Gastrocnemius medialis (tissue), 4 donors: ENCODE data around the gene RARG. TPM values are rescaled to one million over a fixed set of nuclear protein-coding genes. Genes with fewer than 3 reads are reported as not detected.

Experiments used
- ATAC-seq, 2 donors: fragments of 150-250 bp; one replicate each; pipeline ENCODE4 v1.9.1; 2016
- DNase-seq, 2 donors: peaks; one replicate each; pipeline ENCODE4 v3.0.0-alpha.2; 2019
- H3K27ac ChIP-seq, 4 donors: fragments of 200-600 bp; sonication (generic); 1 replicate in 1 of 4; 2 replicates in 3 of 4; pipeline ENCODE4 v1.5.1; 2016 to 2018; ENCODE audit warnings: mild to moderate bottlenecking in 2 of 4, moderate library complexity in 1 of 4
- H3K27me3 ChIP-seq, 3 donors: fragments of 200-600 bp; sonication (generic) in 2 of 3; 1 replicate in 1 of 3; 2 replicates in 2 of 3; pipeline versions ENCODE4 v1.5.1 to v1.6.0; 2016 to 2019; ENCODE audit warnings: mild to moderate bottlenecking in 1 of 3, moderate library complexity in 1 of 3
- H3K36me3 ChIP-seq, 2 donors: fragments of 200-600 bp; sonication (generic) in 1 of 2; one replicate each; pipeline ENCODE4 v1.5.1; 2017 to 2018
- H3K4me1 ChIP-seq, 2 donors: fragments of 200-600 bp; sonication (generic) in 1 of 2; one replicate each; pipeline ENCODE4 v1.5.1; 2016 to 2017; ENCODE audit warnings: mild to moderate bottlenecking in 2 of 2
- H3K4me3 ChIP-seq, 4 donors: fragments of 200-600 bp; sonication (generic) in 3 of 4; 1 replicate in 1 of 4; 2 replicates in 3 of 4; pipeline ENCODE4 v1.5.1; 2016 to 2019; ENCODE audit warnings: mild to moderate bottlenecking in 2 of 4
- H3K9me3 ChIP-seq, 3 donors: fragments of 200-600 bp; sonication (generic) in 2 of 3; 1 replicate in 1 of 3; 2 replicates in 2 of 3; pipeline ENCODE4 v1.5.1; 2016 to 2019
- CTCF ChIP-seq, 5 experiments: fragments of 450-650 bp in 3 of 5; fragments of 200-600 bp in 2 of 5; sonication (generic) in 2 of 5; IDR thresholded peaks in 4 of 5; conservative IDR thresholded peaks in 1 of 5; 1 replicate in 4 of 5; 2 replicates in 1 of 5; pipeline ENCODE4 v1.5.1; 2016 to 2019; ENCODE audit warnings: antibody characterized with exemption in 5 of 5, mild to moderate bottlenecking in 3 of 5, moderate library complexity in 3 of 5
- POLR2A ChIP-seq, 2 donors: fragments of 450-650 bp; IDR thresholded peaks; one replicate each; pipeline ENCODE4 v1.6.1; 2017; ENCODE audit warnings: antibody characterized with exemption in 2 of 2, mild to moderate bottlenecking in 2 of 2, moderate library complexity in 2 of 2
- in situ Hi-C, 4 donors: fragments of 200-750 bp; cut with MboI; loops; one replicate each; pipeline versions ENCODE4 v1.15.0 to v1.8.0; 2017; ENCODE audit warnings: low sequenced_read_pairs in 4 of 4
- intact Hi-C: fragments of 100-400 bp; cut with DNase I; formaldehyde crosslinking; loops from one replicate; pipeline ENCODE4 v1.15.1; 2023; ENCODE audit warnings: low total_unique reads
- total RNA-seq, 4 donors: library from RNA; depleted of rRNA; stranded (reverse); fragments of >200 nt; gene quantifications; one replicate each; pipeline versions ENCODE4 v1.1.0 to v1.2.3, GENCODE V29; 2016

RARG gene
- total RNA-seq, 4 donors from 2014 or later: 4.2 to 5.8 (median 4.9) TPM

- peaks cover 38 to 60% of the 10 kb centered on the region in 2 donors for H3K4me1 ChIP-seq
- no peak for TF ChIP-seq POLR2A (IDR thresholded peaks at IDR 0.05)
- no peak for TF ChIP-seq CTCF (IDR thresholded peaks at IDR 0.05 in 4 of 5, conservative IDR thresholded peaks at IDR 0.05 in 1 of 5)
- ATAC-seq: peak; percentile 81 to 83
- intact Hi-C loops: loop anchor here (1.0 kb wide), 2 partner anchors 31 to 40 kb away; partner anchors contain the start of genes CSAD and ZNF740
- H3K27ac ChIP-seq: peak overlapping the region; percentile 98 to 100 (median 98)
- no peaks in the 10 kb centered on the region for H3K9me3 ChIP-seq
- peak overlapping the region; percentile 74 to 83 (median 75) for H3K4me3 ChIP-seq
- in situ Hi-C loops: no loop called here
- H3K36me3 ChIP-seq: no peaks in the 10 kb centered on the region
- no peaks in the 10 kb centered on the region for H3K27me3 ChIP-seq
- peak; percentile 80 to 81 for DNase-seq
Observed at GRCh38 chr12:53220694-53221202, 11.3 kb downstream of the RARG start.

DNA sequence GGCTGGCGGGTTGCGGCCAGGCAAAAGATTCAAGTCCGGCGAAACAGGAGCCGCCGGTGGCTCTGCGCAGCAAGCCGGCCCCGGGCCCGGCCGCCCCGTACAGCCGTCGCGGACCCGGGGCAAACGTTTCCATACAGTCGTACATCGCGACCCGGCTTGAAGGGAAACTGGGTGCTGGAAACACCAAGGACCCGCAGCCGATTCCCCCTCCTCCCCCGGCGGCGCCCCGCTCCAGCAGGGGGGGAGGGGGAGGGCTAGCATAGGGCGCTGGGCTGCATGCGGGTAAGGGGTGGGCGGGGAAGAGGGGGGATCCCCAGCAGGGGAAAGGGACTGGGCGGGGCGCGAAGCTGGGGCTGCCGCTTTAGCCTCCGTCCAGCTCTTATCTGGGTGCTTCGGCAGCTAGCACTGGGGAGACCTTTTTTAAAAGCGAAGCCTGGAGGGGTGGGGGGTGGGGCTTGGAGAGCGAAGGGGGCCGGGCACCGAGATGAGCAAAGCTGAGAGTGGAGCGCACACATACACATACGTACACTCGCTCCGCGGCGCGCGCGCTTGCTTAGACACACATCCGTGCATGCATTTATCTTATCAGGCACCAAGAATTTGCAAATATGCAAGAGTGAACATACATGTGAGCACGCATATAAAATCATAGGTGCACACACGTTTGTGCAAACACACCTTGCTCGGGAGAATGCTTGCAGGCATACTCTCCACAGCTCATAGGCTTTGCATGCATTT is 11.9 kb downstream of the RARG start:
- H3K4me3 ChIP-seq: peak overlapping the region; percentile 74 to 83 (median 75)
- H3K36me3 ChIP-seq: no peaks in the 10 kb centered on the region
- H3K27me3 ChIP-seq: no peaks in the 10 kb centered on the region
- ATAC-seq (no peak), DNase-seq (no peak)
- peaks cover 44 to 60% of the 10 kb centered on the region in 2 donors for H3K4me1 ChIP-seq
- peak overlapping the region; percentile 98 to 100 (median 98) for H3K27ac ChIP-seq
- intact Hi-C loops: loop anchor here (5.0 kb wide), 1 partner anchor 282 kb away; the partner anchor contains the start of gene TARBP2
- no peaks in the 10 kb centered on the region for H3K9me3 ChIP-seq
- in situ Hi-C loops: loop anchor here in 2 of 4 donors (10.0 kb wide), 2 partner anchors 65 to 125 kb away; no protein-coding TSS in a partner anchor
- TF ChIP-seq POLR2A (IDR thresholded peaks at IDR 0.05) (no peak), CTCF (IDR thresholded peaks at IDR 0.05 in 4 of 5, conservative IDR thresholded peaks at IDR 0.05 in 1 of 5) (no peak)

DNA sequence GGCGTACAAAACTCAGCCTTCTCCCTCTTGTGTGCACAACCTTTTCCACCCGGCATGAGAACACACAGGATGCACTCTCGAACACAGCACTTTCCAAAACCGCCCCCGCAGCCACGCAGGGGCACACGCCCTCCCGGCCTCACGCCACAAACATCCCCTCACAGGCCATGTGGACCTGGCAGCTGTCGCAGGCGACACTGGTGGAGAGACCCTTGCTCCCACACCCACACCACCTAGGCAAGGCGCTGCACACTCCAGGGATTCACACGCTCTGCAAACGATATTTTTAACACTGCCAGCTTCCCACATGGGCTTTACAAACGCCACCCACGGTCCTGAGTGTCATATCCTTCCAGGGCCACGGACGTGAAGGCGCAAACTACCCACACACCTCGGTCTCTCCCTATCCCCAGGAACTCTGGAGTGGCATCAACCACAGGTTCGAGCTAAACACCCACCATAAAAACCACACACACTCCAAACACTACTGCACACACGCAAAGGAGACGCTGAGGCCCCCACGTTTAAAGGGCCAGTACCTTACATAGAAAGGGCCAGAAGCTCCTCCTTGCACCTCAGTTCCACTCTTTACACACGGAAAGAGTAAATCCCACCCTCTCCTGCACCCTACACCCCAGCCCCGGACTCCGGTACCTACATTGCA is 12.6 kb downstream of the RARG start:
- H3K9me3 ChIP-seq: no peaks in the 10 kb centered on the region
- intact Hi-C loops: loop anchor here (5.0 kb wide), 1 partner anchor 283 kb away; the partner anchor contains the start of gene TARBP2
- ATAC-seq (no peak), DNase-seq (no peak)
- H3K27me3 ChIP-seq: no peaks in the 10 kb centered on the region
- TF ChIP-seq POLR2A (IDR thresholded peaks at IDR 0.05) (no peak), CTCF (IDR thresholded peaks at IDR 0.05 in 4 of 5, conservative IDR thresholded peaks at IDR 0.05 in 1 of 5) (no peak)
- H3K27ac ChIP-seq: peak overlapping the region; percentile 98 to 100 (median 98)
- H3K4me1 ChIP-seq: peaks cover 49 to 64% of the 10 kb centered on the region in 2 donors
- H3K36me3 ChIP-seq: no peaks in the 10 kb centered on the region
- in situ Hi-C loops: loop anchor here in 2 of 4 donors (10.0 kb wide), 2 partner anchors 65 to 125 kb away; no protein-coding TSS in a partner anchor
- peak overlapping the region; percentile 74 to 83 (median 75) for H3K4me3 ChIP-seq

- DNase-seq (no peak), ATAC-seq (no peak)
- no peak for TF ChIP-seq CTCF (IDR thresholded peaks at IDR 0.05 in 4 of 5, conservative IDR thresholded peaks at IDR 0.05 in 1 of 5)
- no peak for TF ChIP-seq POLR2A (IDR thresholded peaks at IDR 0.05)
- no peaks in the 10 kb centered on the region for H3K36me3 ChIP-seq
- no peaks in the 10 kb centered on the region for H3K9me3 ChIP-seq
- intact Hi-C loops: loop anchor here (5.0 kb wide), 1 partner anchor 284 kb away; the partner anchor contains the start of gene TARBP2
- no peaks in the 10 kb centered on the region for H3K27me3 ChIP-seq
- H3K4me3 ChIP-seq: peak overlapping the region; percentile 74 to 83 (median 75)
- in situ Hi-C loops: loop anchor here in 2 of 4 donors (10.0 kb wide), 2 partner anchors 66 to 126 kb away; no protein-coding TSS in a partner anchor
- H3K27ac ChIP-seq: peak overlapping the region; percentile 98 to 100 (median 98)
- H3K4me1 ChIP-seq: peaks cover 50 to 64% of the 10 kb centered on the region in 2 donors
Observed at GRCh38 chr12:53218551-53219291, 13.3 kb downstream of the RARG start.
